Left cardiac atrium (tissue), 4 donors: ENCODE data around the gene ACAP3. TPM values are rescaled to one million over a fixed set of nuclear protein-coding genes. Genes with fewer than 3 reads are reported as not detected.

Experiments used
- ATAC-seq, 2 donors: fragments of 200-7000 bp; cut with Tn5 transposase; one replicate each; pipeline ENCODE4 v1.9.1; 2020; ENCODE audit warnings: mild to moderate bottlenecking in 2 of 2, moderate library complexity in 2 of 2
- DNase-seq: peaks from one replicate; pipeline ENCODE4 v3.0.0-alpha.2; 2020
- intact Hi-C, 2 donors: fragments of 100-400 bp; cut with DNase I; formaldehyde crosslinking; loops; one replicate each; pipeline versions ENCODE4 v1.14.1 to v1.15.1; 2022 to 2023
- total RNA-seq, 2 donors: library from RNA; stranded (reverse); fragmentation: NEBNext Ultra II Directional; extraction: Animal tissue kit (Norgen Biotek cat#: 25700); gene quantifications; one replicate each; pipeline ENCODE4 v1.2.1, GENCODE V29; 2021
- donor health status: DM: no; HTN: yes; CAD: no.
- donor health status: DM: no; HTN: yes; CAD: no; lungs with severe emphysema.
- donor health status: DM: yes; HTN: yes; CAD: no.
- donor health status: Dilated cardiomyopathy.

The ACAP3 gene
- total RNA-seq, 2 donors from 2014 or later: 36.2 to 46.7 TPM

DNA sequence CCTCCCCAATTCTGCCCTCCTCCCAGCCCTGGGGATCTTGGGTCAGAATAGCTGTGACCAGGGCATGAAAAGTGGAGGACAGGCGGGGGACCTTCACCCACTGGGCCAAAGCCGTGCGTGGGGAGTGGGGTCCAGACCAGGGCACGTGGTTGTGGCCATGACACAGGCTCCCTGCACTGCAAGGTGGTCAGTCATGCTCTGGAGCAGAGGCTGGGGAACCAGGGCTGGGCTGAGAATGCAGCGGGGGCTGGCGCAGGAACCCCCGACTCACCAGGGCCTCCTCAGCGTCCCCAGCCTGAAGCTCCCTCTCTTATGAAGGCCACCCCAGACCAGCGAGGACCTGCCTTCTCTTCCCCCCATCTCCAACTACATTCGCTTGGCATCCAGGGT is 38.8 kb upstream of the ACAP3 start:
- intact Hi-C loops: no loop called here
- no peak for ATAC-seq
- DNase-seq: no peak

DNA sequence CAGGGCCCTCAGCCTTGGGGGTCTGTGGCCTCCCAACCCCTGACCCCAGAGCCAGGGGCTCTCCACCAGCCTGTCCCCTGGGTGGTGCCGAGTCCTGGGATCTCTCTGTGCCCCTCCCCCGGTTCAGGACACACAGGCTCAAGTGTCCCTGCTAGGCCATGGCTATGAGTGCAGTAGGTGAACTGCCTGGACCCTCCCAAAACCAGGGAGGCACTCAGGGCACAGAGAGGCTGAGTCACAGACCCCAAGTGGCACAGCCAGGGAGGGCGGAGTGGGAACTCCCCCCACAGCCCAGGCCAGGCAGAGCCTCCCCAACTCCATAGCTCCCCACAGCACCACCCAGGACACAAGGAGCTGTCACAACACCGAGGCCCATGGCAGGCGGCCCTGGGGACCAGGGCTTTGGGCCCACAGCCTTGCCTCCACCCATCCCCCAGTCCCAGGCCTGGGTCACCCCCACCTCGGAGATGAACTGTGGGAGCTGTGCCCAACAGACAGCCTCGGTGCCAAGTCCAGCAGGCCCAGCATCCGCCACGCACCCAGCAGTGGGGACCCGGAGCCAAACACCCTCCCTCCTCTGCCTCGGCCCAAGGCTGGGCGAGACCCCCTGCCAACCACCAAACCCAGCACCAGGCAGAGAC is 38.2 kb upstream of the ACAP3 start:
- intact Hi-C loops: no loop called here
- ATAC-seq (no peak), DNase-seq (no peak)

- intact Hi-C loops: no loop called here
- ATAC-seq (no peak), DNase-seq (no peak)
Measured at GRCh38 chr1:1345384-1345783, 37.7 kb upstream of the ACAP3 start.

DNA sequence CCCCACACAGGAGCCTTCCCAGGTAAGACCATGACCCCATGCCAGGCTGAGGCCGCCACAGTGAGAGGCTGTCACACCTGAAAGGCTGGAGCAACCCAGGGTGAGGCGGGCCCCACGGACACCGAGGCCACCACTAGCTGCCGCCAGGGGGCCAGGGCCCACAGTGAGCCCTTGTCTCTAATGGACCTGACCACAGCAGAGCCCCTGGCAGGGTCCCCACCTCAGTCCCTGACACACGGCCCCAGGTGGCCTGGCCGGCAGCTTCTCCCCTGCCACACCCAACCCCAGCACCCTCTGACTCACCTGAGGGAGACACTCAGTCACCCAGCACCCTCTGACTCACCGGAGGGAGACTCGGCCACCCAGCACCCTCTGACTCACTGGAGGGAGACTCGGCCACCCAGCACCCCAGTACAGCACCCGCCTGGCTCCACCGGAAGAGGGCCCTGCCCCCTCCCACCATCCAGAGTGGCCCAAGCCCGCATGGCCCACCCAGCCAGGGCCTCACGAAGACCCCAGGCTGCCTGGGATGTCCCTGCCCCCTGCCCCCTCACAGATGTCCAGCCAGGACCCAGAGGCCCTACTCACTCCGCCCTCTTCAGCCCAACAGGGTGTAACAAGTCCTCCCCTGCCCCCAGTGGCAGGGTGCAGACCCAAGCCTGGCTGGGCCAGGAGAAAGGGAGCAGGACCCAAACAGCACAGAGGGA is 37.1 kb upstream of the ACAP3 start:
- no peak for DNase-seq
- ATAC-seq: peak in 1 of 2 donors; percentile 15
- intact Hi-C loops: no loop called here

- intact Hi-C loops: no loop called here
- DNase-seq (no peak), ATAC-seq (no peak)
Measured at GRCh38 chr1:1343811-1344421, 36.2 kb upstream of the ACAP3 start.

DNA sequence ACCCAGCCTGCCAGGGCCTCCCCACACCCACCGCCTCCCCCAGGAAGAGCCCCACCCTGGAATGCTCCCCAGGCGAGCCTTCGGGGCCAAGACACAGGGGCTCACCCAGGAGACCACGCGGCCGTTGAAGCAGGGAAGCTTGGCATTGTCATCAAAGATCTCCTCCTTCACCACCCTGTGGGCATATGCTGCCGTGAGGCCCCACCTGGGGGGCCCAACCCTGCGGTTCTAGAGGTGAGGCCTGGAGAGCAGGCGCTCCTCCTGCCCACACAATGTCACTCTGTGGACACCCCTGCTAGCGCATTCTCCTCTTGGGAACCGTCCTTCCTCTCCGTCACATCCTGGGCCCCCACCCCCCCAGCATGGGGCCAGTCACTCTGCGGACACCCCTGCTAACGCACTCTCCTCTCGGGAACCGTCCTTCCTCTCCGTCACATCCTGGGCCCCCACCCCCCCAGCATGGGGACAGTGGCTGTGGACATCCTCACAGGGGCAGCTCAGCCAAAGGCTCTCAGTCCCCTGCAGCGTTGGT is 34.9 kb upstream of the ACAP3 start:
- DNase-seq (no peak), ATAC-seq (no peak)
- intact Hi-C loops: no loop called here

DNA sequence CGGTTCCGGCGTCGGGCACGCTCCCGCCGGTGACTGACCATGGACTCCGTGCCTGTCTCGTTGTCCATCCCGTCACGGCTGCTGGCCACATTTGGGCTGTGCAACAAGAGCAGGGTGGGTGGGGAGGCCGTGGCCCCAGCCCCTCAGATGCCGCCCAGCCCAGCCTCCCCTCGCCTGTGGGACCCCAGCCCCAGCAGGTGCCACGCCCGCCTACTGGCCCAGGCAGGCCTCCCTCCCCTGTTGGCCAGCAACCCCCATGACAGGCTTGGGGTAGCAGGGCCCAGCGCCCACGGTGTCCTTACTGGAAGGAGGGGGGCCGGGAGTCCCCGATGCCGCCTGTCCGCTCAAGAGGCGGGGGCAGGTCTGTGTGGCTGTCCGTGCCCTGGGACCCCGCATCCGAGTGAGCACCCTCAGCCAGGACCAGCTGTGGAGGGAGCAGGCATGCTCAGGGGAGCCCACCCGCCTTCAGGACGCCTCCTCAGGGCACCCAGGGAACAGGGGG is 34.4 kb upstream of the ACAP3 start:
- DNase-seq: no peak
- no peak for ATAC-seq
- intact Hi-C loops: no loop called here

GRCh38 chr1:1341549-1342021 is 33.9 kb upstream of the ACAP3 start:
- DNase-seq (no peak), ATAC-seq (no peak)
- intact Hi-C loops: no loop called here

GRCh38 chr1:1340791-1341548 is 33.2 kb upstream of the ACAP3 start:
- intact Hi-C loops: no loop called here
- no peak for DNase-seq
- ATAC-seq: no peak

- no peak for DNase-seq
Measured at GRCh38 chr1:1340185-1340584, 32.5 kb upstream of the ACAP3 start.

DNA sequence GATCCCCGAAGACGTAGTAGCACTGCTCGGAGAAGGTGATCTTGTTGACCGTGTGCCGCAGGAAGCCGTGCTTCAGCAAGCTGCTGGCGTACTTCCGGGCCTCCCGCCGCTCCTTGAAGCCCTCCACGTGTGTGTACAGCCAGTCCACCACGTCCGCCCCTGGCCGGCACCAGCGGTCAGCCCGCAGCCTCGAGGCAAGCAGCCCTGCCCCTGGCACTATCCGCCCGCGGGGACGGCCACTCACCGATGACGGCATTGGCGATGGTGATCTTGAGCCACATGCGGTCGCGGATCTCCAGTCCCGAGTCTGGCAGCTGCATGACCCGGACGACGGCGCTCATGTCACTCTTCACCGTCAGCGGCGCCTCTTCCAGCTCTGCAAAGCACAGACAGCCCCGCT is 30.5 kb upstream of the ACAP3 start:
- ATAC-seq (no peak), DNase-seq (no peak)
- intact Hi-C loops: no loop called here

More at GRCh38 chr1:1340185-1340584, 32.5 kb upstream of the ACAP3 start:
- no peak for ATAC-seq
- intact Hi-C loops: no loop called here

DNA sequence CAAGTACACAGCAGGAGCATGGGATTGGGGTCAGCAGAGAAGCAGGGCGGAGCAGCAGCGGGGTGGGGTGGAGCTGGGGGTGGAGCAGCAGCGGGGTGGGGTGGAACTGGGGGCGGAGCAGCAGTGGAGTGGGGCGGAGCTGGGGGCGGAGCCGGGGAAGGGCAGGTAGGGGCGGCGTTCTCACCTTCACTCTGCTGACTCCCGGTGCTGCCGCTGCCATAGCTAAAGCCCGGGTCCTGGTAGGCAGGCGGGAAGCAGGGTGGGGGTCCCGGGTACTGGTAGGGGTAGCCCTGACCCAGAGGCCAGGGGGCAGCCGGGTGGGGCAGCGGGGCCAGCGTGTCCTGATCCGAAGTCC is 30.0 kb upstream of the ACAP3 start:
- ATAC-seq (peak in 1 of 2 donors; percentile 9), DNase-seq (no peak)
- intact Hi-C loops: no loop called here

DNA sequence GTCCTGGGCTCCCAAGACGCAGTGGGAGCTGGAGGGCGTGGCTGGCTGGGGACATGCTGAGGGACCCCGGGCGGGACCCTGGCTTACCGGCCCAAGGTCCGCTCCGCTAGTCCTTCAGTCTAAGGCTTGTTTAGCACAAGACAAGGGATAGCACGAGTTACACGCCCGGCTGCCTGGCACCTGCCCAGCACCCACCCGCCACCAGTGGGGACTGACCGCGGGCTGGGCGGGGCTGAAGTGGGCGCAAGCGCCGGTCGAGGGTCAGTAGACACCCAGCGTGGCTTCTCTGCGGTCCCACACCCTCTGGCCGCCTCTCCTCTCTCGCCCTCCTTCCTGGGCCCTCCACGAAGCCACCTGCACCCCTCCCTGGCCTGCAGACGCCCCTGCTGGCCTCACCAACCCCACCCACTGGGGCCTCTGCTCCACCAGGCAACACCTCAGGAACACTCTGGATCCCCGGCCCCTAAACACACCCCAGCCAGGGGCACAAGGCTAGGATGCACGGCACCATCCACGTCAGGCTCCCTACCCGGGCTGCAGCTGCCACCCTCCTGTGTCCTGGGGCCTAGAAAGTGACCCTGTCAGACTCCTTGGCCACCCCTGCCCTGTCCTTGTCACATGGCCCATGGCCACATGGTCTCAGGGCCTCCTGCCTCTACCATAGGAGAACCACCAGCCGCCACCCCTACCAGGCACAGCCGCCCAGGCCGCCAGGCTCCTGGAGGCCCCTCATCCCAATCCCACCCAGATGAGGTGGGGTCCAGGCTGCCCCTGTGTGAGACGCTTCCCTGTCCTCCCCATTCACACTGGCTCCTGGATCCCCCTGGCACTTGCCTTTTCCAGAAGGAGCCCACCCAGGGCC is 29.4 kb upstream of the ACAP3 start:
- intact Hi-C loops: no loop called here
- no peak for DNase-seq
- no peak for ATAC-seq

DNA sequence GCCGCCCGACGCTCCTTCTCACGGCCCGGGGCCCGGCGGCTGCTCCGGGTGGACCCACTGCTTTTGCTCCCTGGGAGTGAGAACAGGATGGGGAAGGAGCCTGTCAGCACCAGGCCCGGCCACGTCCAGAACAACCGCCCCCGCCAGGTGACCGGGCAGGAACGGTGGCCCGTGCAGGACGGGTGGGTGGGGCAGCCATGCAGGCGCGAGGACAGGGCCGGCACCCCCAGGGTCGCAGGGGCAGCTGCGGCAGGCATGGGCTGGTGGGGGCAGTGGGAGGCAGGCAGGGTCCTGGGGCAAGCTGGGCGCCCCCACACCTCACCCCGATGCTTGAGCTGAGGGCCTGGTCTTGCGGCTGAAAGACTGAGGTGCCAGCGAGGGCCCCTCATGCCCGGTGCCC is 28.7 kb upstream of the ACAP3 start:
- no peak for ATAC-seq
- DNase-seq: no peak
- intact Hi-C loops: no loop called here

- intact Hi-C loops: no loop called here
- ATAC-seq: no peak
- no peak for DNase-seq
Measured at GRCh38 chr1:1335792-1336248, 28.1 kb upstream of the ACAP3 start.

DNA sequence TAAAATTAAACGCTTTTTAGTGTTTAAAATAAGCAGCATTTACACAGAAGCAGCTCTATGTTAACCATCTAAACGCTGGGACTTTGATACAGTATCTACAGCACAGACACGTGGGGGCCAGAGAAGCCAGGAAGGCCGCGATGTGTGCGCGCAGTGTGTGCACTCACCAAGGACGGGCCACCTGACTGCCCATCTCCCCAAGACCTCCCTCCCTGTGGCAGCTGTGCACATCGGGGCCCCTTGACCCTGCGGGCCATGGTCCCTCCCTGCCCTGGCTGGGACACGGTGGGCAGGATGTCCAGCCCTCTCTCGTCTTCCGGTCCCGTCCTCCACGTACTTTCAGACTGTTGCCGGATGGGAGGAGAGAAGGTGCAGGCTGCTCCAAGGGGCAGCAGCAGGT is 27.6 kb upstream of the ACAP3 start:
- intact Hi-C loops: no loop called here
- no peak for ATAC-seq

GRCh38 chr1:1334835-1335234 is 27.1 kb upstream of the ACAP3 start:
- ATAC-seq: no peak
- intact Hi-C loops: no loop called here
- DNase-seq: no peak

More for the DNA sequence above, 27.6 kb upstream of the ACAP3 start:
- DNase-seq: no peak

DNA sequence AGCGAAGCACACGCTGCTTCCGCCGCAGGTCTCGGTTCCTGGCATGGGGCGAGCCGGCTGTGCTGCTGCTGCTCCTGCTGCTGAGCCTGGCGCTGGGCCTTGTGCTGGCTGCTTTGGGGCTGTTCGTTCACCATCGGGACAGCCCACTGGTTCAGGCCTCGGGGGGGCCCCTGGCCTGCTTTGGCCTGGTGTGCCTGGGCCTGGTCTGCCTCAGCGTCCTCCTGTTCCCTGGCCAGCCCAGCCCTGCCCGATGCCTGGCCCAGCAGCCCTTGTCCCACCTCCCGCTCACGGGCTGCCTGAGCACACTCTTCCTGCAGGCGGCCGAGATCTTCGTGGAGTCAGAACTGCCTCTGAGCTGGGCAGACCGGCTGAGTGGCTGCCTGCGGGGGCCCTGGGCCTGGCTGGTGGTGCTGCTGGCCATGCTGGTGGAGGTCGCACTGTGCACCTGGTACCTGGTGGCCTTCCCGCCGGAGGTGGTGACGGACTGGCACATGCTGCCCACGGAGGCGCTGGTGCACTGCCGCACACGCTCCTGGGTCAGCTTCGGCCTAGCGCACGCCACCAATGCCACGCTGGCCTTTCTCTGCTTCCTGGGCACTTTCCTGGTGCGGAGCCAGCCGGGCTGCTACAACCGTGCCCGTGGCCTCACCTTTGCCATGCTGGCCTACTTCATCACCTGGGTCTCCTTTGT is 26.0 kb upstream of the ACAP3 start:
- intact Hi-C loops: no loop called here
- no peak for DNase-seq

More for the DNA sequence above, 26.0 kb upstream of the ACAP3 start:
- ATAC-seq: peak in 1 of 2 donors; percentile 2
